Erythroblast (primary cell): ENCODE measurements around the gene RADIL.

Experiments used
- DNase-seq, 2 experiments: peaks; one replicate each; lab custom pipeline; 2025; lab: John Stamatoyannopoulos, UW
- GATA1 ChIP-seq: IDR thresholded peaks from 2 replicates; pipeline ENCODE4 v1.6.1; 2011; ENCODE audit warnings: low read depth, mild to moderate bottlenecking, control low read depth, low read length, moderate library complexity
- POLR2A ChIP-seq: IDR thresholded peaks from 2 replicates; pipeline ENCODE4 v1.6.1; 2011; ENCODE audit warnings: mild to moderate bottlenecking, low read length

The RADIL gene

GRCh38 chr7:4775848-4776623, 107.5 kb downstream of the RADIL start:
- TF ChIP-seq GATA1 (no peak), POLR2A (peak; percentile 69)
- peak; percentile 80 to 85 for DNase-seq

DNA sequence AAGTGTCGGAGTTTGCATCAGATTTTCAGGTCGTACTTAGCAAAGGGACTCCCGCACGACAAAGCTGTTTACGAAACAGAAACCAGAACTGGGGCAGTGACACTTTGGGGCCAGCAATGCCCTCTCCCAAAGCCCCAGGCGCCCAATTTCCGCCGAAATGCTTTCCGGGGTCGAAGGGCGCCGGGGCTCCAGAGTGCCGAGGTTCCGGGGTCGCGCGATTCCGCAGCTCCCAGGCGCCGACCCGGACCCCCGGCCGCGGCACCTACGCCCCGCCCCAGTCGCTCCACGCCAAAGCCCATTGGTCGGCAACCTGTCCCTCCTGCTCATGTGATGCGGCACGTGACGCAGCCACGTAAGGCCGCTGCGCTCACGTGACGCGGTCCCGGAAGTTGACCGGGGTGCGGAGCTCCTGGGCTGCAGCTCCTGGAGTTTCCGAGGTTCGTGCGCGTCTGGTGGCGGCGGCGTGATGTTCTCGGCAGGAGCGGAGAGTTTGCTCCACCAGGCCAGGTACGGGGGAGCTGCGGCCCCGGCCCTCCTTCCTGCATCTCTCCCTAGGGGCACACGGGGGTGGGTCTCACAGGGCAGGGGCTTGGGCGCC, 108.2 kb downstream of the RADIL start, which contains the start of gene AP5Z1:
Gene AP5Z1, plus strand, starts transcription at position 374 of the 598 bp plus-strand sequence. Its CDS starts 93 bp downstream, at position 467.
- TF ChIP-seq GATA1 (no peak), POLR2A (peak; percentile 96)
- peak; percentile 98 for DNase-seq

DNA sequence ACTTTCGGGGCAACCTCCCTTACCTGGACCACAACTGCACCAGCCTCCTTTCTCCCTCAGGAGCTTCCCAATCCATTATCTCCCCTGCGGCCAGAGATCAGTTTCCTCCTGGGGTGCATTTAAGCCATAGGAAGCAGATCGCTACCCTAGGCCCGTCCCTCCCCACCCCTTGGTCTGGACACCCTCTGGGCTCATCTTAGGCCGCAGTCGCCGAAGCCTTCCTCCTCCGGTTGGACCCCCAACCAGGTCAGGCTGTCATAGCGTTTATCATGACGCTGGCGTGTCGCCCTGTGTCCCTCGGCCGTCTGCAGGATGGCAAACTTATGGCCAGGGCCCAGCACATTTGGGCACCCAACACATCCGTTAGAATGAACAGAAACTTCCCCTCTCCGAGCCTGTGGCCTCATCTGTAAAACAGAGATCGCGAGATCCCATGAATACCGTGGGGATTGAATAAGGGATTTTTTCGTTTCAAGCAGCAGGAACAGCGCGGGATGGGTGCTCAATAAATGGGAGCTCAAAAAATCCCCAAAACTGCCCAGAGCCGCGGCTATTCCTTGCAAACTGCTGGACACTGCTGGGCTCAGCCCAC, 108.8 kb downstream of the RADIL start:
- DNase-seq = peak in 1 of 2 experiments; percentile 76

DNA sequence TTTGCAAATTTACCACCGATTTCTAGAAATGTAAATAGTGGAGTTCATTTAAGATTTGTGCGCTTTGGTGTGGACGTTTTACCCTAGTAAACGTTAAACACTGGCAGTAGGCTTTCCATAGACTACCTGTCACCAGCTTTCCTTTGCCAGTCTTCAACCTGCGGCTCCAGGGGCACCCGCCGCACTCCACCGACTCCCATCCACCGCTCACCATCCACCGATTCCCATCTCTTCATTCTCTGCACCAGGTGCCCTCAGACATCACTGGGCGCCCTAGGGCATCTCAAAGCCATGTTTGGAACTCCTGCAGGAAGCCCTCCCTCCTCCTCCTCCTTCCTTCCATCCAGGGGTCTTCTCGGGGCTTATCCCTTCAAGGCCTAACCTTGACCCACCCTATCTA, 109.5 kb downstream of the RADIL start:
- no peak for TF ChIP-seq GATA1
- no peak for TF ChIP-seq POLR2A
- DNase-seq = no peak

More for the DNA sequence above, 108.8 kb downstream of the RADIL start:
- TF ChIP-seq GATA1 = no peak
- no peak for TF ChIP-seq POLR2A

GRCh38 chr7:4772306-4772705, 111.2 kb downstream of the RADIL start:
- no peak for DNase-seq
- TF ChIP-seq POLR2A (no peak), GATA1 (no peak)

DNA sequence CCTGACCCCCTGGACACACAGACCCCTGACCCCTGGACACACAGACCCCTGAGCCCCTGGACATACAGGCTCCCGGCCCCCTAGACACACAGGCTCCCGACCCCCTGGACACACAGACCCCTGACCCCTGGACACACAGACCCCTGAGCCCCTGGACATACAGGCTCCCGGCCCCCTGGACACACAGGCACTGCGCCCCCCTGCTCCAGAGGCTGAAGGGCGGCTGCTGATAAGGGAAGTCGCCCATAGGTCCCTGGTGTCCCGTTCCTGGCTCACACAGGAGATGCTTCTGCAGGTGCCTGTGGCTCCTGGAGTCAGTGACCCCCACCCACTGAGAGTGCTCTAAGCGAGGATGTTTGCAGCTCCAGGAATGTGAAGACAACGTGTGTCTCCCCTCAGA, 111.8 kb downstream of the RADIL start:
- DNase-seq = no peak
- TF ChIP-seq POLR2A = no peak
- no peak for TF ChIP-seq GATA1

DNA sequence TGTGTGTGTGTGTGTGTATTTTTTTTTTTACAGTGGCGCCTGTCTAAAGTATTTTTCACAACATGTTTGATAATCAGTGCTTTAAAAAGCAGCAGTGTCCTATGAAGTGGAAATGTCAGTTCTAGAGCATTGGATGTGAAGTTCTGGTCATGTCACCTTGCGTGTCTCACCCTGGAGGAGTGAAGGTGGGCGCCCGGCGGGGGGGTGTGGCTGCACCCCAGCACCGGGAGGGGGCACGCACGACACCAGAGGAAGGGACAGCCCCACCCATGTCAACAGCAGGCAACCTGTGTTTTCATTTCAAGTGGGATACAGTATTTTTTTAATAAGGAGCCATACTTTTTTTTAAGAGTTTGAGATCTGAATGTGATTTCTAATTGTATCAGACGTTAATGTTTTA, 112.6 kb downstream of the RADIL start:
- TF ChIP-seq GATA1 = no peak
- no peak for TF ChIP-seq POLR2A
- DNase-seq = no peak

GRCh38 chr7:4769761-4770160, 113.8 kb downstream of the RADIL start:
- no peak for TF ChIP-seq POLR2A
- TF ChIP-seq GATA1 = no peak
- DNase-seq = no peak

GRCh38 chr7:4768597-4769569, 114.6 kb downstream of the RADIL start:
- TF ChIP-seq GATA1 (no peak), POLR2A (no peak)

GRCh38 chr7:4766666-4767519, 116.6 kb downstream of the RADIL start:
- TF ChIP-seq POLR2A = no peak
- TF ChIP-seq GATA1 = no peak

More at GRCh38 chr7:4768597-4769569, 114.6 kb downstream of the RADIL start:
- no peak for DNase-seq

GRCh38 chr7:4765776-4766490, 117.6 kb downstream of the RADIL start:
- TF ChIP-seq POLR2A (no peak), GATA1 (no peak)
- no peak for DNase-seq

More at GRCh38 chr7:4766666-4767519, 116.6 kb downstream of the RADIL start:
- no peak for DNase-seq
